ENCODE data around the gene TECPR2. TPM values are rescaled to one million over a fixed set of nuclear protein-coding genes. Genes with fewer than 3 reads are reported as not detected.

TECPR2 gene
- polyA plus RNA-seq, 1 experiment, result 12.4 TPM

DNA sequence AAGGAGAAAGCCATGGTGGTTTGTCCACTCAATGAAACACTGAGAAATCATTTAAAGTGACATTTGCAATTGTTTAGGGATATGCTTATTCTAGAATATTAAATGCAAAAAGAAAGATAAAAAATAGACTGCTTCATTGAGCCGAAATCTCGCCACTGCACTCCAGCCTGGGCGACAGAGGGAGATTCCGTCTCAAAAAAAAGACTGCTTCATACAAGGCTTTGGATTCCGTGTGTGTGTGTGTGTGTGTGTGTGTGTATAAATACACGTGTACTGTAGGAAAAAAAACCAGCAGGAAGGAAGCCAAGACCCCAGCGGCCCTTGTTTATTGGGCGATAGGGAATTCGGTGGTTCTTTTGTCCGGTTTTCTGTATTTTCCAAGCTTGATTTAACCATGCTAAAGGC, 46.4 kb upstream of the TECPR2 start:
- no peaks in the 10 kb centered on the region; the same call in 1 of the 2 replicates for H3K9me3 ChIP-seq (ENCODE audit: control insufficient read depth, insufficient read depth, low read length)
- POLR2A ChIA-PET, result interaction anchor here (0.6 to 0.9 kb wide), 9 partner anchors 12 to 1313 kb away, joined by 3 to 7 read pairs (median 4); partner anchors contain the start of gene KLC1
- H3K27me3 ChIP-seq (ENCODE audit: control insufficient read depth, insufficient read depth, low read length), result no peaks in the 10 kb centered on the region
- H3K4me3 ChIP-seq (ENCODE audit: low read depth, low read length), result peak overlapping the region; percentile 60
- CTCF ChIA-PET, result interaction anchor here (0.6 to 2.0 kb wide), 9 partner anchors 16 to 586 kb away, joined by 3 to 9 read pairs (median 4); no protein-coding TSS in a partner anchor
- DNase-seq (ENCODE audit: low read depth, low spot score), result no peak
- TF ChIP-seq, protein P1, sequence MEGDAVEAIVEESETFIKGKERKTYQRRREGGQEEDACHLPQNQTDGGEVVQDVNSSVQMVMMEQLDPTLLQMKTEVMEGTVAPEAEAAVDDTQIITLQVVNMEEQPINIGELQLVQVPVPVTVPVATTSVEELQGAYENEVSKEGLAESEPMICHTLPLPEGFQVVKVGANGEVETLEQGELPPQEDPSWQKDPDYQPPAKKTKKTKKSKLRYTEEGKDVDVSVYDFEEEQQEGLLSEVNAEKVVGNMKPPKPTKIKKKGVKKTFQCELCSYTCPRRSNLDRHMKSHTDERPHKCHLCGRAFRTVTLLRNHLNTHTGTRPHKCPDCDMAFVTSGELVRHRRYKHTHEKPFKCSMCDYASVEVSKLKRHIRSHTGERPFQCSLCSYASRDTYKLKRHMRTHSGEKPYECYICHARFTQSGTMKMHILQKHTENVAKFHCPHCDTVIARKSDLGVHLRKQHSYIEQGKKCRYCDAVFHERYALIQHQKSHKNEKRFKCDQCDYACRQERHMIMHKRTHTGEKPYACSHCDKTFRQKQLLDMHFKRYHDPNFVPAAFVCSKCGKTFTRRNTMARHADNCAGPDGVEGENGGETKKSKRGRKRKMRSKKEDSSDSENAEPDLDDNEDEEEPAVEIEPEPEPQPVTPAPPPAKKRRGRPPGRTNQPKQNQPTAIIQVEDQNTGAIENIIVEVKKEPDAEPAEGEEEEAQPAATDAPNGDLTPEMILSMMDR (IDR thresholded peaks at IDR 0.05; ENCODE audit: low read depth, low read length), result no peak
- H3K27ac ChIP-seq (ENCODE audit: low read depth, low read length), result peak overlapping the region; percentile 80

DNA sequence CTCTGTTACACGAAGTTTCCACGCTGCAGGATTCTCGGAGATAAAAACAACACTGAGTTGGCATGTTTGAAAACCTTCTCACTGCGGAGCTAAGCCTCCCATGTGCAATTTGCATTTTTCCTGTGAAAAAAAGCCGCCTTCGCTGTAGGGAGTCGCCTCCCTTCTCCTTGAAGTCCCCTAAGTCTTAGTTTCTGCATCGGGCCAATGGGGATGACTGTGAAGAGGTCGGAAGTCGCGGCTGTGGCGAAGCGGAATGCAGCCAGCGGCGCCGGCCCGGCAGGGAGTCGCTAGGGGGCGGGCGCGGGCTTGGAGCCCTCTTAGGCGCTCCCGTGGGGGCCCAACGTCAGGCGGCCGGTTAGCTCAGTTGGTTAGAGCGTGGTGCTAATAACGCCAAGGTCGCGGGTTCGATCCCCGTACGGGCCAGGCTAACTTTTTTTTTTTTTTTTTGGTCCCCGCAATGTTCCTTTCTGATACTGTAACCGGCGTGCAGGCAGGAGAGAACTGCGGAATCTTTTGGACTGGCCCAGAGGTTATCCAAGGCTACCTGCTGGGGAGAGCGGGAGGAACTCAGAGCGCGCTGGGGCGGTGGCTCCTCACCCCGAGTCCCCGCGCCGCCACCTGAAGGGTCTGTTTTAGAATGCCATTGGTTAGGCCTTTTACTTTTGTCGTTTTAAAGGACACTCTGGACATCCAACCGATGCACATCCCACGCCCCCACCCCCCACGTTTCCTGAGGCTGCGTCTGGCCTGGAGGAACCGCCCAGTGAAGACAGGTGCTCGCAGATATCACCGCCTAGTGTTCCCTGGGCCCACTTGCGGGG, 45.8 kb upstream of the TECPR2 start:
- H3K27me3 ChIP-seq (ENCODE audit: control insufficient read depth, insufficient read depth, low read length), result no peaks in the 10 kb centered on the region
- H3K9me3 ChIP-seq (ENCODE audit: control insufficient read depth, insufficient read depth, low read length), result no peaks in the 10 kb centered on the region; the same call in 1 of the 2 replicates
- H3K4me3 ChIP-seq (ENCODE audit: low read depth, low read length), result peak overlapping the region; percentile 68
- H3K27ac ChIP-seq (ENCODE audit: low read depth, low read length), result peak overlapping the region; percentile 80
- peak; percentile 74 for DNase-seq (ENCODE audit: low read depth, low spot score)
- TF ChIP-seq, protein P1 (IDR thresholded peaks at IDR 0.05; ENCODE audit: low read depth, low read length), result peak; percentile 89
- ChIA-PET CTCF (interaction anchor here (0.5 to 2.0 kb wide), 13 partner anchors 17 to 586 kb away, joined by 3 to 9 read pairs (median 4); no protein-coding TSS in a partner anchor), POLR2A (interaction anchor here (0.5 to 0.9 kb wide), 11 partner anchors 10 to 1312 kb away, joined by 3 to 7 read pairs (median 4); partner anchors contain the start of gene KLC1)

DNA sequence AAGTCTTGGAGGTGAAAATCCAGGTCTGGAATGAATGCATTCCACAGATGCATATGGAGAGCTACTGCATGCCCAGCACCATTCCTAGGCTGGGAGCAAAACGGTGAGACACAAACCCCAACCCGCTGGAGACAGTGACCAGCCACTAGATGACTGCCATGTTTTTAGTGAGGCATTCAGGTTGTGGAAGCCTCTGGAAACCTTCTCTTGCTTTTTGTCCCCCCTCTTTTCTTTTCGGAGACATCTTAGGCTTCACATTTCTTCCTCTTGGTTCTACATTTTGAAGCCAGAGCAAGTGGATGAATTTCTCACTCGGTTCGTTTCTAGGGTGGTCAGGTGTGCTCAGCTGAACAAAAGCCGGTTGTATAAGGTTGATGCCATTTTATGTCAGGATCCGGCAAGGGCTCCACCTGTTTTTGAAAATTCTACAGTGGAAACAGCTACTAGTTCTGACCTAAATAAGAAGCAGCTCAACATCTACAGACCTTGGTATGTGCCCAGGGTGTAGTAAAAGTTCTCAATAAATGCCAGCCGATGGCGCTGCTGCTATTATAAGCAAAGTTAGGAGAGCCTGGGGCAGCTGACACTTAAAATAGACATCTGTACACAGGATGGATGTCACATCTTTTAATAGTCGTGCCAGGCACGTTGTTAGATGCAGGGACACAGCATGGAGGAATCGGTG, 45.0 kb upstream of the TECPR2 start:
- ChIA-PET POLR2A (interaction anchor here (0.5 to 0.7 kb wide), 3 partner anchors 11 to 198 kb away, joined by 3 to 4 read pairs (median 3); no protein-coding TSS in a partner anchor), CTCF (interaction anchor here (0.5 to 2.0 kb wide), 6 partner anchors 17 to 357 kb away, joined by 3 to 6 read pairs (median 4); no protein-coding TSS in a partner anchor)
- Histone ChIP-seq H3K27ac (ENCODE audit: low read depth, low read length) (no peak overlapping the region), H3K27me3 (ENCODE audit: control insufficient read depth, insufficient read depth, low read length) (no peaks in the 10 kb centered on the region), H3K9me3 (ENCODE audit: control insufficient read depth, insufficient read depth, low read length) (no peaks in the 10 kb centered on the region; the same call in 1 of the 2 replicates), H3K4me3 (ENCODE audit: low read depth, low read length) (peak overlapping the region; percentile 68)
- DNase-seq (ENCODE audit: low read depth, low spot score), result no peak
- TF ChIP-seq, protein P1 (IDR thresholded peaks at IDR 0.05; ENCODE audit: low read depth, low read length), result no peak

DNA sequence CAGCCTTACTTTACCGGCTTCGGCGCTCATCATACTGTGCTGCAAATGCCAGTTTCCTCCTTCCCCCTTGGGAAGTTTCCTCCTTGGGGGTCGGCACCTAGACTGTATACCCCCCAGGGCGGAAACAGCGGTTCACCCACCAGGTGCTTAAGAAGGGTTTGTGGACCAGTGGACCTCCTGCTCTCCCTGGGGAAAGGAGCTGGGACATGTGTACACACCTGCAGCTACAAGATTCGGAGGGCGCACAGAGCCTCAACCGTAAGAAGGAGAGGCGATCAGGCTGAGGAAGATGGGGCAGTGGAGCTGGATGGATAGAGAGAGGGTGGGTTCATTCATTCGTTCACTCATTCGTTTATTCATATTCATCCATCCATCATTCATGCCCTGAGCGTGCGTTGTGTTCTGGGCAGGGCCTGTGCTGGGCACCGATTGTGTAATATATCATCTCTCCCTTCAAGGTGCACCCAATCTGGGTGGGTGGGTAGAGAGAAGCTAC, 43.9 kb upstream of the TECPR2 start:
- H3K4me3 ChIP-seq (ENCODE audit: low read depth, low read length), result peak overlapping the region; percentile 79
- DNase-seq (ENCODE audit: low read depth, low spot score), result no peak
- TF ChIP-seq, protein P1 (IDR thresholded peaks at IDR 0.05; ENCODE audit: low read depth, low read length), result no peak
- no peaks in the 10 kb centered on the region; the same call in 1 of the 2 replicates for H3K9me3 ChIP-seq (ENCODE audit: control insufficient read depth, insufficient read depth, low read length)
- H3K27me3 ChIP-seq (ENCODE audit: control insufficient read depth, insufficient read depth, low read length), result no peaks in the 10 kb centered on the region
- CTCF ChIA-PET, result interaction anchor here (1.2 kb wide), 1 partner anchor 357 kb away, joined by 4 read pairs; no protein-coding TSS in a partner anchor
- POLR2A ChIA-PET, result no interaction called here
- H3K27ac ChIP-seq (ENCODE audit: low read depth, low read length), result no peak overlapping the region
